Stomach smooth muscle (tissue), 2 donors: Measurements from ENCODE around the gene ZNF275.
"Not testable (repeated sequence)": the region's sequence is repeated elsewhere in the genome, so short reads cannot be mapped to it uniquely, and the experiment has no call there.

Experiments used
- H3K27ac ChIP-seq: one replicate; pipeline ENCODE4 v1.7.0; 2013; ENCODE audit warnings: mild to moderate bottlenecking, low read length, inconsistent platforms
- H3K27me3 ChIP-seq, 2 donors: one replicate each; pipeline ENCODE4 v1.7.0; 2013; ENCODE audit warnings: low read length in 2 of 2; ENCODE audit not compliant: insufficient read depth in 2 of 2, control insufficient read depth in 1 of 2
- H3K36me3 ChIP-seq, 2 donors: one replicate each; pipeline ENCODE4 v1.7.0; 2013; ENCODE audit warnings: low read length in 2 of 2; ENCODE audit not compliant: control insufficient read depth in 2 of 2, insufficient read depth in 2 of 2
- H3K4me1 ChIP-seq: one replicate; pipeline ENCODE4 v1.7.0; 2013; ENCODE audit warnings: low read length; ENCODE audit not compliant: control insufficient read depth, insufficient read depth
- H3K4me3 ChIP-seq, 2 donors: one replicate each; pipeline ENCODE4 v1.7.0; 2013; ENCODE audit warnings: low read length in 2 of 2
- H3K9ac ChIP-seq, 2 donors: one replicate each; pipeline ENCODE4 v1.7.0; 2013; ENCODE audit warnings: low read length in 2 of 2, mild to moderate bottlenecking in 1 of 2
- H3K9me3 ChIP-seq, 2 donors: one replicate each; pipeline ENCODE4 v1.7.0; 2013; ENCODE audit warnings: low read length in 2 of 2; ENCODE audit not compliant: control insufficient read depth in 2 of 2
- donor health status: healthy.
- donor health status: Pancreatic carcinoma.

ZNF275 gene

GRCh38 chrX:153379971-153380581 is 46.1 kb downstream of the ZNF275 start:
- H3K9me3 ChIP-seq, result no peaks in the 10 kb centered on the region
- H3K4me3 ChIP-seq, result no peak overlapping the region

DNA sequence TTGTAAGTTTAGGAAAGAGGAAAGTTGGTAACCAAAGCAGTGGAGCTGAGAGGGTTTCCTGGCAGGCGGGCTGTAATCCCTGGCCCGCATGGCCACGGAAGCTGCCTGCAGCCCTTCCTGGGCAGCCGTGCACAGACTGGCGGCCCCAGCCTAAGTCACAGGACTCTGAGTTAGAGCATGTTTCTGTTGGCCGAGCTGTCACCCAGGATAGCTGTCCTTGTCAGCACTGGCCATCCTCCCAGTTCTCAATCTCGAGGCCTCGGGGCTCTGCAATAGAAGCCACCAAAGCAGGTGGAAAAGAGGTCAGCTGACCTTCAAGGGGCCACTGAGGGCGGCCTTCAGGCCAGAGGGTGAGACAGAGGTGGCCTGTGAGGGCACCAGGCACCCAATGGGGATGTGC is 46.7 kb downstream of the ZNF275 start:
- H3K27ac ChIP-seq, result no peak overlapping the region
- H3K9ac ChIP-seq, result no peak overlapping the region
- H3K4me3 ChIP-seq, result no peak overlapping the region
- H3K9me3 ChIP-seq, result no peaks in the 10 kb centered on the region
- no peaks in the 10 kb centered on the region for H3K36me3 ChIP-seq
- H3K4me1 ChIP-seq, result no peaks in the 10 kb centered on the region
- H3K27me3 ChIP-seq, result peaks cover 0 to 5% of the 10 kb centered on the region in 2 donors

More at GRCh38 chrX:153379971-153380581, 46.1 kb downstream of the ZNF275 start:
- Histone ChIP-seq H3K4me1 (no peaks in the 10 kb centered on the region), H3K27ac (no peak overlapping the region), H3K27me3 (peaks cover 0 to 9% of the 10 kb centered on the region in 2 donors), H3K36me3 (no peaks in the 10 kb centered on the region), H3K9ac (no peak overlapping the region)

GRCh38 chrX:153381684-153382532 is 48.0 kb downstream of the ZNF275 start:
- H3K27ac ChIP-seq, result no peak overlapping the region
- H3K36me3 ChIP-seq, result no peaks in the 10 kb centered on the region
- H3K27me3 ChIP-seq, result peaks cover 0 to 5% of the 10 kb centered on the region in 2 donors
- H3K4me3 ChIP-seq, result no peak overlapping the region
- no peaks in the 10 kb centered on the region for H3K9me3 ChIP-seq
- H3K9ac ChIP-seq, result no peak overlapping the region
- H3K4me1 ChIP-seq, result no peaks in the 10 kb centered on the region

DNA sequence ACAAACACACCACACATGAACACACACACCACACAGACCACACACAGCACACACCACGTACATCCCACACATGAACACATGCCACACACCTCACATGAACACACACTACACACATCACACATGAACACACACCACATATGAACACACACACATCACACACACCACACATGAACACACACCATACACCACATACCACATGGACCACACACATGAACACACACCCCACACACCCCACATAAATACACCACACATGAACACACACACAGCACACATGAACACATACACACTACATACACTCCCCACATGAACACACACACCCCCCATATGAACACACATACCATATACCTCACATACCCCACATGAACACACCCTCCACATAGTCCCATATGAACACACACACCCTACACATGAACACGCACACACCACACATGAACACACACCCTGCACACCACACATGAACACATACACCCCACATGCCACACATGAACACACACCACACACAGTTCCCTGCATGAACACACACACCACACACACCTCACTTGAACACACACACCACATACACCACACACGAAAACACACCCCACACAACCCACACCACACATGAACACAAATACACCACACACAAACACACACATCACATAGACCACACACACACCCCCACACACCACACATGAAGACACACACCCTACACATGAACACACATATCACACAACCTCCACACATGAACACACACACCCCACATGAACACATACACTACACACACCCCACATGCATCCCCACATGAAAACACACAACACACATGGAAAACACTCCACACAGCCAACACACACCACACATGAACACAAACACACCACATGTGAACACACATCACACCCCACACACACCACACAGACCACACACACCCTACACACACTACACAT is 48.9 kb downstream of the ZNF275 start:
- peaks cover 0 to 7% of the 10 kb centered on the region in 2 donors for H3K27me3 ChIP-seq
- no peaks in the 10 kb centered on the region for H3K9me3 ChIP-seq
- no peaks in the 10 kb centered on the region for H3K36me3 ChIP-seq
- no peak overlapping the region for H3K9ac ChIP-seq
- H3K4me3 ChIP-seq, result no peak overlapping the region
- no peak overlapping the region for H3K27ac ChIP-seq
- H3K4me1 ChIP-seq, result no peaks in the 10 kb centered on the region

DNA sequence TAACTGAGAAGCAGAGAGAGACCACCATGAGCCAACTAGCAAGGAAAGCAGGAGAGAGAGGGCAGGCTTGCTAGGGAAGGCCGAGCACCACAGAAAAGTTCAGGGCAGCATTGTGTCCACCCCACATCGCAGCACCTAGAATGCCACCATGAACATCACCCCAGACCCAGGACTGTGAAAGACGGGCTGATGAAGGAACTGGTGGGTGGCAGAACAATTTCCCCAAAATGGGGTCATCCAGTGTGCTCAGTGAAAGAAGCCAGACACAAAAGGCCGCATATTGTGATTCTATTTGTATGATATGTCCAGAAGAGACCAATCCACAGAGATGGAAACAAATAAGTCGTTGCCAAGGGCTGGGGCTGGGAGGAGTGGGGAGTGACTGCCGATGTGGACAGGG is 50.4 kb downstream of the ZNF275 start:
- Histone ChIP-seq H3K9ac (no peak overlapping the region), H3K27ac (no peak overlapping the region), H3K27me3 (peaks cover 0 to 4% of the 10 kb centered on the region in 2 donors), H3K4me3 (no peak overlapping the region), H3K36me3 (no peaks in the 10 kb centered on the region), H3K4me1 (no peaks in the 10 kb centered on the region), H3K9me3 (no peaks in the 10 kb centered on the region)

DNA sequence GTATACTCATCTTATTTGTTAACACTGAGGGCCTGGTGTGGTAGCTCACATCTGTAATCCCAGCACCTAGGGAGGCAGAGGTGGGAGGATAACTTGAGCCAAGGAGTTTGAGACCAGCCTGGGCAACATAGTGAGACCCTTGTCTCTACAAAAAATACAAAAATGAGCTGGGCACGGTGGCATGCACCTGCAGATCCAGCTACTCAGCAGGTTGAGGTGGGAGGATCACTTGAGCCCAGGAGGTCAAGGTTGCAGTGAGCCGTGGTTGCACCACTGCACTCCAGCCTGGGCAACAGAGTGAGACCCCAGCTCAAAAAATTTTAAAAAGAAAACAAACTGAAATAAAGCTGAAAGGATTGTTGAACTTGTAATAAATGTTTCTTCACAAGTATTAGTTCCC is 51.0 kb downstream of the ZNF275 start:
- not testable (repeated sequence) for H3K4me3 ChIP-seq

DNA sequence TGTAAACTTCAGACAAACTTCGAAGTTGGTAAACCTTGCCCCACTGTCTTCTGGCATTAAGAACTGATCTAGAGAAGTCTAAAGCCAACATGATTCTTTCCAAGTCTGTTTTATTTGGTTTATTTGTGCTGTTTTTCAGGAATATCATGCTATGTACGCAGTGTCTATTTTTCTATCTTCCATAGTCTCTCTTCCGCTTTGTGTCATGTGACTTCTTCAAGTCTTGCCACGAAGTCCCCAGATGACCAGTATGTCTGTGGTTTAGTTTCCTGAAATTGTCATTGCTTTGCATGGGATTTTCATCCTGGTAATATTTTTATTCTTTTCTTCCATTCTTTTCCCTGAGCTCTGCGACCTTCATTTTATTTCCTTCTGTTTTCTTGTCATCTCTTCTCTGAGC is 52.1 kb downstream of the ZNF275 start:
- H3K27ac ChIP-seq, result no peak overlapping the region
- H3K36me3 ChIP-seq, result no peaks in the 10 kb centered on the region
- H3K9ac ChIP-seq, result no peak overlapping the region

More for the DNA sequence above, 51.0 kb downstream of the ZNF275 start:
- H3K9me3 ChIP-seq, H3K9ac ChIP-seq, H3K36me3 ChIP-seq, H3K4me1 ChIP-seq, H3K27ac ChIP-seq, H3K27me3 ChIP-seq: not testable (repeated sequence)

DNA sequence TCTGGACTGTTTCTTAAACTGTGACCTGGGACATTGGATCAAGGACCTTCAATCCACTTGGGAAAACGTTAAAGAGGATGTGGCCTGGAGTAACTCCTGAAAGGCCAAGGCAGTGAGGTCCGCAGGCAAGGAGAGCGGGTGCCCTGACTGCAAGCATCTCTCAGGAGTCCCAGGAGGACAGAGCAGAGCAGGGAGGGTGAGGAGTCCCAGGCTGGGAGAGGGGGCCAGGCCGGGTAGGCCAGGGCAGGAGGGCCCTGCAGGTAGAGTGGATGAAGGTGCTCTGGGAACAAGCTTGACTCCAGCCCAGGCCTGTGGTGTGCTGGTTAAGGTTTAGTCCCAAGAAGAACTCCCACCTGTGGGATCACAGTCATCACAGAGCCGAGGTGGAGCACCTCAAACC is 53.4 kb downstream of the ZNF275 start:
- Histone ChIP-seq H3K27ac (no peak overlapping the region), H3K4me3 (no peak overlapping the region), H3K9me3 (no peaks in the 10 kb centered on the region), H3K27me3 (peaks cover 0 to 4% of the 10 kb centered on the region in 2 donors), H3K4me1 (no peaks in the 10 kb centered on the region), H3K36me3 (no peaks in the 10 kb centered on the region), H3K9ac (no peak overlapping the region)

More for the DNA sequence above, 52.1 kb downstream of the ZNF275 start:
- H3K4me1 ChIP-seq, result no peaks in the 10 kb centered on the region
- H3K4me3 ChIP-seq, result no peak overlapping the region
- peaks cover 0 to 4% of the 10 kb centered on the region in 2 donors for H3K27me3 ChIP-seq
- H3K9me3 ChIP-seq, result no peaks in the 10 kb centered on the region

DNA sequence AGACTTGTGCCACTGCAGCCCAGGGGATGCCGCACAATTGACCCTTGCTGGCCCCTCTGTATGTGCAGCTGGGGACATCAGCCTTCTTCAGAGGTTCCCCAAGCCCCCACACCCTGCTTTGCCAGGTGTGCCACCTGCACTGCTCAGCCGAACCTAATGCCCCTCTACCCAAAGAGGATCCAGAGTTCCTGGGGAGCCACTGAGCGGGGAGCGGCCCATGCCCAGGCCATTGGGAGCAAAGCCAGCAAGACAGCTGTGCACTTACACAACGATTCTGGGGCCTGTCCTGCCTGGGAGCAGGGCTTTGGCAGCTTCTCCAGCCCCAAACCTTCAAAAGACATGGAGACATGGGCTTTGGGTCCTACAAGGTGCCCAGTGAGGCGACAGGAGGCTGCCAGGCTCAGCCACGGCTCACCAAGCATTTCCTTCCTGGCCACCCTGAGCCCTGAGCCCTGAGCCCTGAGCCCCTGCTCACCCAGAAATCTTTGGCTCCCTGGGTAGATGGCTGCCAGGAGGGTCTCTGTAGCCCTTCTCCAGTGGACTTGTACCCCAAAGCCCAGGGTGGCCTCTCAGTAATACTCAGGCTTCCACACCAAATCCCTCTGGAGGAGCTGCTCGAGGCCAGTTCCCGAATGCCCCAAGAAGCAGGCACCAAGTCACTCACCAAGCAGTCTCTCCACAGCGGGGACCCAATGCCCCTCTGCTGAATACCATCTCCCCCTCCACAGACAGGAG is 54.2 kb downstream of the ZNF275 start:
- Histone ChIP-seq H3K4me1 (no peaks in the 10 kb centered on the region), H3K27ac (no peak overlapping the region), H3K36me3 (no peaks in the 10 kb centered on the region), H3K9ac (no peak overlapping the region), H3K4me3 (no peak overlapping the region), H3K9me3 (no peaks in the 10 kb centered on the region), H3K27me3 (peaks cover 0 to 4% of the 10 kb centered on the region in 2 donors)
